ENCODE results near the gene RFX5.
"Not testable (repeated sequence)": the region's sequence is repeated elsewhere in the genome, so short reads cannot be mapped to it uniquely, and the experiment has no call there.

The RFX5 gene

GRCh38 chr1:151346769-151347522 lies at the start of gene RFX5:
Gene RFX5 (minus strand): TSS chr1:151347252. CDS start chr1:151346320, 932 bp downstream.
- no peak for FAIRE-seq
- DNase-seq (ENCODE audit: insufficient read length, low spot score), result peak; percentile 95

- not testable (repeated sequence) for DNase-seq (ENCODE audit: insufficient read length, low spot score); FAIRE-seq
Measured at GRCh38 chr1:151396265-151396664, 49.2 kb upstream of the RFX5 start.

GRCh38 chr1:151393583-151393982 lies 46.5 kb upstream of the RFX5 start:
- FAIRE-seq (no peak), DNase-seq (ENCODE audit: insufficient read length, low spot score) (no peak)

GRCh38 chr1:151391079-151391563 lies 44.1 kb upstream of the RFX5 start:
- DNase-seq (ENCODE audit: insufficient read length, low spot score) (no peak), FAIRE-seq (no peak)

GRCh38 chr1:151390221-151391078 lies 43.4 kb upstream of the RFX5 start:
- not testable (repeated sequence) for FAIRE-seq

GRCh38 chr1:151386002-151386401 lies 39.0 kb upstream of the RFX5 start:
- FAIRE-seq (no peak), DNase-seq (ENCODE audit: insufficient read length, low spot score) (no peak)

More at GRCh38 chr1:151390221-151391078, 43.4 kb upstream of the RFX5 start:
- DNase-seq (ENCODE audit: insufficient read length, low spot score), result not testable (repeated sequence)

- FAIRE-seq (no peak), DNase-seq (ENCODE audit: insufficient read length, low spot score) (no peak)
Measured at GRCh38 chr1:151384584-151384983, 37.5 kb upstream of the RFX5 start.

GRCh38 chr1:151377150-151377884 lies 30.3 kb upstream of the RFX5 start:
- FAIRE-seq (no peak), DNase-seq (ENCODE audit: insufficient read length, low spot score) (no peak)

- no peak for FAIRE-seq
- DNase-seq (ENCODE audit: insufficient read length, low spot score), result no peak
Measured at GRCh38 chr1:151373196-151373595, 26.1 kb upstream of the RFX5 start.

GRCh38 chr1:151372058-151372934 lies 25.2 kb upstream of the RFX5 start, which contains the start of gene SELENBP1:
Gene SELENBP1 (minus strand): TSS chr1:151372705. CDS start chr1:151372641, 64 bp downstream.
- FAIRE-seq (no peak), DNase-seq (ENCODE audit: insufficient read length, low spot score) (no peak)

- no peak for DNase-seq (ENCODE audit: insufficient read length, low spot score)
- FAIRE-seq, result no peak
Measured at GRCh38 chr1:151371370-151372057, 24.5 kb upstream of the RFX5 start.

GRCh38 chr1:151370211-151370911 lies 23.3 kb upstream of the RFX5 start:
- FAIRE-seq, result no peak
- DNase-seq (ENCODE audit: insufficient read length, low spot score), result no peak

- FAIRE-seq, result no peak
Measured at GRCh38 chr1:151369621-151370048, 22.6 kb upstream of the RFX5 start.

GRCh38 chr1:151369302-151369610 lies 22.2 kb upstream of the RFX5 start:
- no peak for FAIRE-seq
- DNase-seq (ENCODE audit: insufficient read length, low spot score), result no peak

More at GRCh38 chr1:151369621-151370048, 22.6 kb upstream of the RFX5 start:
- no peak for DNase-seq (ENCODE audit: insufficient read length, low spot score)

GRCh38 chr1:151368393-151369301 lies 21.6 kb upstream of the RFX5 start:
- no peak for FAIRE-seq
- no peak for DNase-seq (ENCODE audit: insufficient read length, low spot score)

- no peak for DNase-seq (ENCODE audit: insufficient read length, low spot score)
Measured at GRCh38 chr1:151367658-151368392, 20.8 kb upstream of the RFX5 start.

GRCh38 chr1:151364996-151365395 lies 17.9 kb upstream of the RFX5 start:
- FAIRE-seq, result no peak
- DNase-seq (ENCODE audit: insufficient read length, low spot score), result no peak

More at GRCh38 chr1:151367658-151368392, 20.8 kb upstream of the RFX5 start:
- FAIRE-seq, result no peak

Measured in HTR-8/SVneo (cell line).